GM20431 (cell line): ENCODE results near the gene TBC1D8.

ENCODE experiments used
- in situ Hi-C: fragments of 300-500 bp; cut with MseI, MboI; formaldehyde crosslinking; loops from one replicate; pipeline ENCODE4 v1.15.0; 2020; ENCODE audit warnings: low sequenced_read_pairs; ENCODE audit not compliant: unreplicated experiment

The TBC1D8 gene

GRCh38 chr2:100988630-100989417, 162.4 kb downstream of the TBC1D8 start:
- in situ Hi-C loops, result loop anchor here (10.0 to 25.0 kb wide), 2 partner anchors 252 to 384 kb away; no protein-coding TSS in a partner anchor

DNA sequence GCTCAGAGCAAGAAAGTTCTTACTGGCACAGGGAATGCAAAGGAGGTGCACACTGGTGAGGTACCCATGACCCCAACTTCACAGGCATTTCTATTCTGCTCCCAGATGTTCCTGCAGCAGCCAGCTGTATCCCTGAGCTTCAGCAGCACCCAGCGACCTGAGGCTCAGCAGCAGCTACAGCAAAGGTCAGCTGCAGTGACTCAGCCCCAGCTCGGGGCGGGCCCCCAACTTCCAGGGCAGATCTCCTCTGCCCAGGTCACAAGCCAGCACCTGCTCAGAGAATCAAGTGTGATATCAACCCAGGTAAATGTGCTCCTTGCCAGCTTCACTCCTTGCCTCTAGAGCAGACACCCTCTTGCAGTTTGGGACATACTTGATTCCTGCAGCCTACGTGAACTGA, 163.2 kb downstream of the TBC1D8 start:
- in situ Hi-C loops, result loop anchor here (10.0 to 25.0 kb wide), 2 partner anchors 251 to 383 kb away; no protein-coding TSS in a partner anchor

DNA sequence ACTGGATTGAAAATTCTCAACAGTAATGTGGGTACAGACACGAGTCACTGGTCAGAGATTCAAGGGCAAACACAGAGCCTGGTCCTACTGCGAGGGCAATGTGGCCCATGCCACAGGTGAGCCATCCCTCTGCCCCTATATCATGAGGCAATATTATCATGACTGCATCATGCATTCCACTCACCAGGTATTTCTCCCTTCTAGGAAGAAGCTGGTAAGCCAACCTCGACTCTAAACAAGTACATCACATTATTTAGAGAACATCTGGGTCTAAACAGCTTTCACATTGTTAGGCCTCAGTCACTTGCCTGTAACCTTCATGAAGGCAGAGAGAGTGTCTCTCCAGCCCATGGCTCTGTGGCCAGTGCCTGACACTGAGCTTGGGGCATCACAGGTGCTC, 163.6 kb downstream of the TBC1D8 start:
- in situ Hi-C loops, result loop anchor here (10.0 to 25.0 kb wide), 2 partner anchors 250 to 383 kb away; no protein-coding TSS in a partner anchor

GRCh38 chr2:100986157-100986556, 165.0 kb downstream of the TBC1D8 start:
- in situ Hi-C loops, result loop anchor here (10.0 to 25.0 kb wide), 2 partner anchors 249 to 381 kb away; no protein-coding TSS in a partner anchor

GRCh38 chr2:100984892-100985307, 166.3 kb downstream of the TBC1D8 start:
- in situ Hi-C loops, result loop anchor here (10.0 to 25.0 kb wide), 2 partner anchors 248 to 380 kb away; no protein-coding TSS in a partner anchor

DNA sequence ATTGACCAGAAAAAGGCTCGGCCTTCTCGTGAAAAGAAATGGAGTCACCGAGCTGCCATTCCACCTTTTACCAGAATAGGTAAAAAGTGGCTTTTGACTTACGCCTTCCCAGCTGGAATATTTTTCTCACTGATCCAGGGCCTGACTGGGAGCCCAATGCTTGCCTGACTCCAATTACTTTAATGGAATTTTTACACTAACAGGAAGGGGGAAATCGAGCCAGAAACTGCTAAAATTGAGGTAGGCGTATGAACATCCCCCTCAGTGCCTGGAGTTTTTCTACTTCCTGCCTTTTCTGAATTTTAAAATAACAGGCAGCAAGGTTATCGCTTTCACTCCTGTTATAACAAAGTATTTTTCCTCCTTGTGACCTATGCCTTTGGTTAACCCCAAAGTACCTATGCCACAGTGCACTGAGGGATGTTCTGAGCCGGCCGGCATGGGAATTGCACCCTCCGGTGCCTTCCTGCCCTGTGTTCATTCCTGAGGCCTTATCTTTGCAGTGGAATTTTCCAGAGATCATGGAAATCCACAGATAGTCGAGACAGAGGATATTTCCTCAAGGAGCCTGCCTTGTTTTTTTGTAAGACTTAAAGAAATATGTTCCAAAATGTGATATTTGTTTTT, 167.4 kb downstream of the TBC1D8 start:
- in situ Hi-C loops, result loop anchor here (10.0 to 25.0 kb wide), 2 partner anchors 246 to 379 kb away; no protein-coding TSS in a partner anchor

DNA sequence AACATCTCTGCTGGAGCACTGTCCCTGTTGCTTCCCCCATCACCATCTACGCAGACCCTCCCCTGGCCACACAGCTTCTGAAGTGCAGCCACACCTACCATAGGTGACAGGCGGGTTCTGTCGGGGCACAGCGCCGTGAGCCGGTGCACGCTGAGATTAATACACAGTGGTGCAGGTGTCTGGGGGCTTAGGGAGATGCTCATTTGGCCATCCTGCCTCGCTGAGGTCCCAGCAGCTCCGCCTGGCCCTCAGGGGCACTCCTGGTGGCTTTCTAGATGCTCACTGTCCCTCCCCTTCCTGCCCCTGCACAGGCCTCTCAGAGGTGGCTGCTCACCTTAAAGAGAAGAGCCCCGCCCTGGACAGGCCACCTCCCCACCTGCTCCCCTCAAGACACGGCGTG, 168.0 kb downstream of the TBC1D8 start:
- in situ Hi-C loops, result loop anchor here (10.0 to 25.0 kb wide), 2 partner anchors 246 to 378 kb away; no protein-coding TSS in a partner anchor

- in situ Hi-C loops, result loop anchor here (10.0 to 25.0 kb wide), 2 partner anchors 245 to 378 kb away; no protein-coding TSS in a partner anchor
These were observed 168.7 kb downstream of the TBC1D8 start for GRCh38 chr2:100982431-100982861.

- in situ Hi-C loops, result loop anchor here (10.0 to 25.0 kb wide), 2 partner anchors 244 to 376 kb away; no protein-coding TSS in a partner anchor
These were observed 170.2 kb downstream of the TBC1D8 start for GRCh38 chr2:100981011-100981410.

DNA sequence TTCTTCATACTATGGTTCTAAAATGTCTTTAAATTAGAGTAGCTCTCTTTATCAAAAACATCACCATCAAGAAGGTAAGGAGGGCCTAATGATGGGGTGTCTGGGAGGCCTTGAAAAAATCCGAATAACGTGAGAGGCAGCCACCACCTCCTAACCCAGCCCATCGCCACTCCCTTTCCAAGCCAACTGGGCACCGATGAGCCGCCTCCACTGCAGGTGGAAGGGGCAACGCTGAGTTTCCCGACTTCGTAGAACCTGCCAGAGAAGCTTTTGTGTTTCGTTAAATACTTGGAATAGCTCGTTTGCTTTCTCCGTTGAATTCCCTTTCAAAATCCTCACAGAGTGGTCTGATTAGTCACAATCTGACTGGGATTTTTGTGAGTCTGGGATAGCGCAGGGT, 171.1 kb downstream of the TBC1D8 start:
- in situ Hi-C loops, result loop anchor here (10.0 to 25.0 kb wide), 2 partner anchors 243 to 375 kb away; no protein-coding TSS in a partner anchor

GRCh38 chr2:100978582-100979191, 172.5 kb downstream of the TBC1D8 start:
- in situ Hi-C loops, result loop anchor here (25.0 kb wide), 1 partner anchor 241 kb away; no protein-coding TSS in a partner anchor

DNA sequence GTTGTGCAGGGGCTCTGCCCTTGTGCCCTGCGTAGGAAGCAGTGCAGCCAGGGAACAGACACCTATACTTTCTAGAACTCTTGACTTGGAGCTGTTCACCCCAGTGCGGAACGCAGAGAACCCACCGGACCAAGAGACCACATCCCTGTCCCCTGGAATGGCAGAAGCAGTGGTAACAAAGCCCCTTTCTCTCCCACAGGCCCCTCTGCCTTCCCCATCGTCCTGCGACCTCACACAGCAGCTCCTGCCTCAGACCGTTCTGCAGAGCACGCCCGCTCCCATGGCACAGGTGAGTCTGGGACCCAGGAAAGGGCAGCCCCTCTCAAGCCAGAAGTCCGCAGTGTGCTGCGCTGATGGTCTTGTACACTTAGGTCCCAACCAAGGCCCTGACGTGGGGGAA, 173.7 kb downstream of the TBC1D8 start:
- in situ Hi-C loops, result loop anchor here (25.0 kb wide), 1 partner anchor 240 kb away; no protein-coding TSS in a partner anchor

- in situ Hi-C loops, result loop anchor here (25.0 kb wide), 1 partner anchor 240 kb away; no protein-coding TSS in a partner anchor
These were observed 174.4 kb downstream of the TBC1D8 start for GRCh38 chr2:100976645-100977391.

DNA sequence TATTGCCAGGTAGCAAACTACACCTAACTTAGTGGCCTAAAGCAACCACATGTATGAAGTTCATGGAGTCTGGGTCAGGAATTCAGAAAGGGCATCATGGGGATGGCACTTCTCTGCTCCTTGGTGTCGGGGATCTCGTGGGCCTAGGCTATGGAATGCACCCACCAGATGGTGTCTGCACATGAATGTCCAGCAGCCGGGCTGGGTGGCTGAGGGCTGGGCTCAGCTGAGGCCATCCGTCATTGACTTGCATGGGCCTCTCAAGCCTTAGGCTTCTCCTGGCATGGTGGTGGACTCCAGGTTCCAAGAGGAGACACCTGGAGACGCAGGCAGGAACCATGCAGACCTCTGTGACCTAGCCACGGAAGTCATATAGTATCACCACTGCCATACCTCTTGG, 175.1 kb downstream of the TBC1D8 start:
- in situ Hi-C loops, result loop anchor here (25.0 kb wide), 1 partner anchor 239 kb away; no protein-coding TSS in a partner anchor

- in situ Hi-C loops, result loop anchor here (25.0 kb wide), 1 partner anchor 238 kb away; no protein-coding TSS in a partner anchor
These were observed 175.7 kb downstream of the TBC1D8 start for GRCh38 chr2:100975521-100975785.

DNA sequence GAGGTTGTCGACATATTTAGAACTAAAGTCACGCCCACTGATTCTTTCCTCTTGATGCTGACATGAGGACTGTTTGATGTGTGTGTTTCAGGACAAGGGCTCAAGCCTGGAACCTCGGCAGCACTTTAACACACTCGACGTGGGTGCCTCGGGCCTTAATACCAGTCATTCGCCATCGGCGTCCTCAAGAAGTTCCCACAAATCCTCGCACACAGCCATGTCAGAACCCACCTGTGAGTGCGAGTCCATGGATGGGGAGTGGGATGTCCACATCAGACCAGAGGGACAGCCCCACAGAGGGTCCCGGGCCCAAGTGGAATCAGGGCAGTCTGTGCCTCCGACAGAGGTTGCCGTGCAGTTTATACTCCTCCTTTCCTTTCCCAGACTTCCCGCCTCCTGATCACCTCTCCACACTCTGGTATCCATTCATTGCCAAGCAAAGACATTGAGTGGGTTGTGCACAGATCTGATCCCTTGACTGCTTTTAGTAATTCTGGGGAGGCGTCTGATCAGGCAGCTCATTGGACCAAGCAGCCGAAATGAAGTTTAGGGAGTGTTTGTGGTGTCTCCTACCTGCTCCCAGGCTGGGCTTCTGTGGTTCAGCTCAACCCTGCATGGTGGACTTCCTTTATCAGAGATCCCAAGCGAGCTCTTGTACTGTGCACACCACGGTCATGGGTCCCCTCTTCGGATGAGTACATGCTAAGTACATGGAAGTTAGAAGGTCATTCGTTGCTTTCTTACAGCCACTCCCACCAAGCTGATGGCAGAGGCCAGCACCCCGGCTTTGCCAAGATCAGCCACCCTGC, 176.3 kb downstream of the TBC1D8 start:
- in situ Hi-C loops, result loop anchor here (25.0 kb wide), 1 partner anchor 238 kb away; no protein-coding TSS in a partner anchor

DNA sequence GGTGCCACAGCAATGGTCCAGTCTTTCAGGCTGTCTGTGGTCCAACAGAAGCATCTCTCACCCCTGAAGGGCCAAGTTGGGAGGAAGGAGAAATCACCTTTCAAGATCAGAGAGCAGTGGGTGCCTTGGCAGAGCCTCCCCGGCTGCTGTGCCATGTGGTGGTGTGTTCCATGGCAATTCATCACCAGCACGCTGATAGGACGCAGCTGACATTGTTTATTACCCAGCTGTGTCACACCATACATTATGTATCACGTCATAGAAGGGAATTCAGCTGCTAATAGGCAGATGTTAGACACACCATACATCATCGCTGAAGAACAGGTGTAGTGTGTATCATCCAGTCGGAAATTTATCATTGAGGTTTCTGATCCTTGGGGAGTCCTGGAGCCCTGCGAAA, 178.7 kb downstream of the TBC1D8 start:
- in situ Hi-C loops, result no loop called here

DNA sequence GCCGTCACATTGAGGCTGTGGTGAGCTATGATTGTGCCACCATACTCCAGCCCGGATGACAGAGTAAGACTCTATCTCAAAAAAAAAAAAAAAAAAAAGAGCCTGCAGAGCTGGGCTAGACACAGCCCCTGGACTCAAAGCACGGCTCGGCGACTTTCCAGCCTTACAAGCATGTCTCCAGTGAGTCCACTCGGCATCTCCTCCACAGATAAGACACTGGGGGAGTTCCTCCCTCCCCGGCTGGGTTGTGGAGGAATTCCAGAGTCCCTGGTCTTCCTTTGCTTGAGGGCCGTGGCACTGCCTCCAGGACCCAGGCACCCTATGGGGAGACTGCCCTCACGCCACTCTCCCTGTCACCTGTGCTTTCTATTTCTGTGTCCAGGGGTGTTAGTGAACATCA, 180.0 kb downstream of the TBC1D8 start:
- in situ Hi-C loops, result no loop called here

DNA sequence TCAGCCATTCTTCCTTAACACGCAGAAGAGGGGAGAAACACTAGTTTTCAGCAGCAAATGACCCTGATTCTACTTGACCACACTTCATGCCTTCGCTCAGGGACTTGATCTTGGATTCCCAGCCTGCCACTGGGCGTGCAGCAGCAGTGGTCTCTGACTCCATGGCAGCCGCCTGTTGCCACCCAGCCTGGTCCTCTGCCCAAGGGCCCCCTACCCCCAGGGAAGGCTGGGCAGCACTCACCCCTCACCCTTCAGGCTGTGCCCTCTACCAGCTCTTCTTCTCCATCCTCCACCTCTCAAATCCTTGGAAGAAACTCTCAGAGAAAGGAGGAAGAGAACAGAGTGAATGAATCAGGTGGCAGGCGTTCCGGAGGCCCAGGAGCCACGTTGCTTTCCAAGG, 181.2 kb downstream of the TBC1D8 start:
- in situ Hi-C loops, result no loop called here
